HepG2 (cell line): Measurements from ENCODE around the gene GRK5. TPM values are rescaled to one million over a fixed set of nuclear protein-coding genes. Genes with fewer than 3 reads are reported as not detected.

ENCODE experiments used
- ATAC-seq: fragments of 200-7000 bp; cut with Tn5 transposase; 3 replicates; pipeline ENCODE4 v1.9.1; 2020; ENCODE audit warnings: mild to moderate bottlenecking, moderate library complexity
- BruUV-seq: library from RNA; stranded (reverse); fragments of 400-500 nt; replicated peaks from 2 replicates; lab custom pipeline; 2021; lab: Mats Ljungman, UMichigan
- CTCF ChIA-PET: fragments of 300-600 bp; formaldehyde crosslinking; extraction: SDS; loops from one replicate; lab custom pipeline; 2021; ENCODE audit warnings: low total read pairs, inconsistent platforms, low intra/inter-chr PET ratio; lab: Yijun Ruan, JAX
- POLR2A ChIA-PET: fragments of 350-600 bp; sonication (Branson Sonifier 250); formaldehyde crosslinking; loops from one replicate; lab custom pipeline; 2020; ENCODE audit warnings: antibody characterized with exemption, inconsistent platforms; lab: Yijun Ruan, JAX
- DNase-seq: peaks from one replicate; pipeline ENCODE4 v3.0.0-alpha.2; 2015; ENCODE audit warnings: low spot score
- FAIRE-seq: peaks from 3 replicates; lab custom pipeline; 2011; peaks lifted over from hg19 to GRCh38; lab: Jason Lieb, UNC
- H2AFZ ChIP-seq: one replicate; pipeline ENCODE4 v1.6.1; 2011; ENCODE audit warnings: low read length, inconsistent platforms
- H3K27ac ChIP-seq: fragments of 300-600 bp; 3 replicates; pipeline ENCODE4 v1.8.0; 2011; ENCODE audit warnings: mixed run types, mild to moderate bottlenecking, mixed read lengths, low read length, inconsistent platforms; ENCODE audit not compliant: insufficient read depth; ENCODE audit errors: extremely low read length
- H3K27me3 ChIP-seq, 2 experiments: fragments of 200-600 bp in 1 of 2; 2 replicates in 1 of 2; 3 replicates in 1 of 2; pipeline versions ENCODE4 v1.6.0 to v1.8.0; 2011; ENCODE audit warnings: low read length in 2 of 2, mild to moderate bottlenecking in 2 of 2, moderate library complexity in 2 of 2, inconsistent platforms in 1 of 2; ENCODE audit not compliant: insufficient read depth in 2 of 2, control insufficient read depth in 1 of 2
- H3K36me3 ChIP-seq, 2 experiments: fragments of 200-600 bp in 1 of 2; replicated peaks in 1 of 2; 2 replicates in 1 of 2; 3 replicates in 1 of 2; pipeline versions ENCODE4 v1.5.1 to v1.8.0; 2011; ENCODE audit warnings: low read length in 2 of 2, inconsistent platforms in 1 of 2; ENCODE audit not compliant: insufficient read depth in 2 of 2, control insufficient read depth in 1 of 2
- H3K4me1 ChIP-seq: 2 replicates; pipeline ENCODE4 v1.5.1; 2012; ENCODE audit warnings: low read length, inconsistent platforms; ENCODE audit not compliant: insufficient read depth
- H3K4me2 ChIP-seq: 2 replicates; pipeline ENCODE4 v1.6.0; 2011; ENCODE audit warnings: low read depth, low read length, inconsistent platforms
- H3K4me3 ChIP-seq, 3 experiments: fragments of 200-600 bp in 1 of 3; sonication (generic), shearing (Covaris generic) in 1 of 3; replicated peaks in 1 of 3; 2 replicates each; pipeline ENCODE4 v1.5.1; 2011 to 2016; ENCODE audit warnings: low read length in 3 of 3, inconsistent platforms in 2 of 3, low read depth in 2 of 3, mild to moderate bottlenecking in 2 of 3, control low read depth in 1 of 3, mixed read lengths in 1 of 3; ENCODE audit not compliant: insufficient read depth in 1 of 3
- H3K79me2 ChIP-seq: one replicate; pipeline ENCODE4 v1.6.1; 2011; ENCODE audit warnings: low read length, inconsistent platforms; ENCODE audit not compliant: insufficient read depth
- H3K9ac ChIP-seq: 2 replicates; pipeline ENCODE4 v1.6.0; 2011; ENCODE audit warnings: mild to moderate bottlenecking, low read depth, low read length, inconsistent platforms; ENCODE audit not compliant: insufficient read depth
- H3K9me3 ChIP-seq: 2 replicates; pipeline ENCODE4 v1.5.1; 2012; ENCODE audit warnings: mild to moderate bottlenecking, low read length
- H4K20me1 ChIP-seq: 2 replicates; pipeline ENCODE4 v1.6.0; 2011; ENCODE audit warnings: inconsistent platforms, mild to moderate bottlenecking, low read length, moderate library complexity; ENCODE audit not compliant: insufficient read depth
- KMT2A ChIP-seq: sonication (generic); formaldehyde crosslinking; IDR thresholded peaks from 2 replicates; pipeline ENCODE4 v1.4.0; 2020; ENCODE audit warnings: missing genetic modification reagents
- SNRNP70 ChIP-seq: fragments of 200-400 bp; formaldehyde crosslinking; IDR thresholded peaks from 2 replicates; pipeline ENCODE4 v1.6.1; 2017; ENCODE audit warnings: mild to moderate bottlenecking, low read depth, low read length, moderate library complexity
- TRIM24 ChIP-seq: sonication (generic); formaldehyde crosslinking; IDR thresholded peaks from 2 replicates; pipeline ENCODE4 v1.8.0; 2022; ENCODE audit warnings: mild to moderate bottlenecking, missing genetic modification reagents
- ZBTB7B ChIP-seq: sonication (generic); formaldehyde crosslinking; IDR thresholded peaks from 2 replicates; pipeline ENCODE4 v1.4.0; 2020; ENCODE audit warnings: missing genetic modification reagents
- ZFP37 ChIP-seq: sonication (generic); formaldehyde crosslinking; IDR thresholded peaks from 2 replicates; pipeline ENCODE4 v1.4.0; 2020; ENCODE audit warnings: missing genetic modification reagents, borderline replicate concordance
- ZNF264 ChIP-seq: sonication (generic); formaldehyde crosslinking; IDR thresholded peaks from 2 replicates; pipeline ENCODE4 v1.4.0; 2020; ENCODE audit warnings: missing genetic modification reagents
- ZNF317 ChIP-seq: sonication (generic); formaldehyde crosslinking; IDR thresholded peaks from 2 replicates; pipeline ENCODE4 v1.5.0; 2020; ENCODE audit warnings: mild to moderate bottlenecking, missing genetic modification reagents
- WGBS: methylation state at CpG from one replicate; pipeline ENCODE4 v1.1.6; 2017; ENCODE audit warnings: low lambda C conversion rate; 5-methylcytosine and 5-hydroxymethylcytosine counted together
- in situ Hi-C: cut with HindIII; loops from 2 replicates; pipeline ENCODE4 v1.10.0; 2017; ENCODE audit warnings: low pct_unique_long_range_greater_than_20kb; ENCODE audit not compliant: extremely low pct_ligation_motif_present
- intact Hi-C: fragments of 100-400 bp; cut with micrococcal nuclease; formaldehyde crosslinking; loops from one replicate; pipeline ENCODE4 v1.10.0; 2022; ENCODE audit not compliant: unreplicated experiment
- polyA plus RNA-seq, 8 experiments: library from polyadenylated mRNA; depleted of rRNA in 3 of 8; stranded (reverse) in 7 of 8; unstranded in 1 of 8; fragments of >200 nt; fragmentation: Illumina TruSeq in 4 of 8; extraction: Trizol in 4 of 8; gene quantifications; 2 replicates each; pipeline versions ENCODE4 v1.2.1 to v1.2.3, GENCODE V29; 2011 to 2016; ENCODE audit warnings: low read depth in 4 of 8, missing spikeins in 1 of 8, mixed read lengths in 1 of 8; ENCODE audit not compliant: insufficient read depth in 1 of 8
- total RNA-seq, 5 experiments: library from RNA; depleted of rRNA; stranded (reverse); fragments of >200 nt; fragmentation: Illumina TruSeq; extraction: Trizol; gene quantifications; 2 replicates each; pipeline ENCODE4 v1.2.3, GENCODE V29; 2016; ENCODE audit warnings: low read depth in 1 of 5
- TF ChIP-seq, protein P1 (sequence below): sonication (generic); formaldehyde crosslinking; IDR thresholded peaks from 2 replicates; pipeline ENCODE4 v1.4.0; 2020; ENCODE audit warnings: missing genetic modification reagents
- TF ChIP-seq, protein P2 (sequence below): sonication (generic); formaldehyde crosslinking; IDR thresholded peaks from 2 replicates; pipeline ENCODE4 v1.8.1; 2022; ENCODE audit warnings: low read depth, mild to moderate bottlenecking, missing genetic modification reagents
- TF ChIP-seq, protein P3 (sequence below): IDR thresholded peaks from 2 replicates; pipeline ENCODE4 v1.4.0; 2020; ENCODE audit warnings: mild to moderate bottlenecking, missing genetic modification reagents

The GRK5 gene
- total and polyA plus RNA-seq, 2 of the 13 experiments (the other 11 are each of a cell fraction or from before 2014, with no cell fraction given): 10.4 to 12.6 TPM

DNA sequence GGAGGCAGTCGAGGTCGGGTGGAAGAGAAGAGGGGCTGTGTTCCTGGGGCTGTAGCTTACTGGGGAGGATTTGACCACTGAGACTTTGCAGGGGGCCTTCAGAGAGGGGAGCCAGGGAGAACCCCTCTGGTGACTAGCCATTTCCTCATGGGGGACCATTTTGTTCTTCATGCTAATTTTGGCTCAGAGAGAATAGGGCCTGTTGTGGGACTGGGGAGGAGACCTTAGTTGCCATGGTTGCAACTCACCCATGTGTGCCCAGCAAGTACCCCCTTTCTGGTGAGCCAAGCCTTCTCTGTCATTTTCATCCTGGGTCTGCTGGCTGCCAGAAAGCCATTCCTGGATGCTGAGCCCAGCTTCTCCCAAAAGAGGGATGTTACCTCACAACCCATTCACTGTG lies 120.9 kb downstream of the GRK5 start:
- Histone ChIP-seq H3K9ac (no peak overlapping the region), H3K36me3 (peaks cover 2 to 4% of the 10 kb centered on the region in 2 experiments; a peak in 1 of 5 replicates), H3K27me3 (no peaks in the 10 kb centered on the region), H4K20me1 (no peaks in the 10 kb centered on the region), H3K4me3 (no peak overlapping the region), H2AFZ (no peak overlapping the region), H3K9me3 (no peaks in the 10 kb centered on the region), H3K79me2 (peaks cover 12% of the 10 kb centered on the region), H3K27ac (no peak overlapping the region), H3K4me2 (no peak overlapping the region), H3K4me1 (peaks cover 20% of the 10 kb centered on the region)
- in situ Hi-C loops: no loop called here
- intact Hi-C loops: no loop called here
- CTCF ChIA-PET: no interaction called here
- POLR2A ChIA-PET: no interaction called here
- BruUV-seq: no TSS peak
- FAIRE-seq (no peak), DNase-seq (no peak), ATAC-seq (no peak)
- TF ChIP-seq TRIM24 (CRISPR knock-in tag): no peak
- TF ChIP-seq, protein P1, sequence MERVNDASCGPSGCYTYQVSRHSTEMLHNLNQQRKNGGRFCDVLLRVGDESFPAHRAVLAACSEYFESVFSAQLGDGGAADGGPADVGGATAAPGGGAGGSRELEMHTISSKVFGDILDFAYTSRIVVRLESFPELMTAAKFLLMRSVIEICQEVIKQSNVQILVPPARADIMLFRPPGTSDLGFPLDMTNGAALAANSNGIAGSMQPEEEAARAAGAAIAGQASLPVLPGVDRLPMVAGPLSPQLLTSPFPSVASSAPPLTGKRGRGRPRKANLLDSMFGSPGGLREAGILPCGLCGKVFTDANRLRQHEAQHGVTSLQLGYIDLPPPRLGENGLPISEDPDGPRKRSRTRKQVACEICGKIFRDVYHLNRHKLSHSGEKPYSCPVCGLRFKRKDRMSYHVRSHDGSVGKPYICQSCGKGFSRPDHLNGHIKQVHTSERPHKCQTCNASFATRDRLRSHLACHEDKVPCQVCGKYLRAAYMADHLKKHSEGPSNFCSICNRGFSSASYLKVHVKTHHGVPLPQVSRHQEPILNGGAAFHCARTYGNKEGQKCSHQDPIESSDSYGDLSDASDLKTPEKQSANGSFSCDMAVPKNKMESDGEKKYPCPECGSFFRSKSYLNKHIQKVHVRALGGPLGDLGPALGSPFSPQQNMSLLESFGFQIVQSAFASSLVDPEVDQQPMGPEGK: no peak
- 100% methylated on average over 2 of the region's 2 CpGs for WGBS

DNA sequence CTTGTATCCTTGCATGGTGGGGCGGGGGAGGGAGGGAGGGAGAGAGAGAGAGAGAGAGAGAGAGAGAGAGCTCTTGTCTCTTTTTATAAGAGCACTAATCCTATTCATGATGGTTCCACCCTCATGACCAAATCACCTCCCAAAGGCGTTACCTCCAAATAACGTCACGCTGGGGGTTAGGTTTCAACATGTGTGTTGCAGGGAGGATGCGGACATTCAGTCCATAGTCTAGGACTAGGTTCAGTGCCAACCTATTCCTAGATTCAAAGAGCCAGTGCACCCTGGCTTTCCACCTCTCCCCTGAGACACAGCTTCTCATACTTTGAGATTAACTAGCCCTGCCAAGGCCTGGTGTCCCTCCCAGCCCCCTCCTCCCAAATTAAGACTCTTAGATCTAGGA lies 123.0 kb downstream of the GRK5 start:
- ATAC-seq (no peak), DNase-seq (no peak), FAIRE-seq (no peak)
- no peak overlapping the region for H3K9ac ChIP-seq
- POLR2A ChIA-PET: no interaction called here
- H3K4me1 ChIP-seq: no peaks in the 10 kb centered on the region; the same call in 1 of the 2 replicates
- H2AFZ ChIP-seq: no peak overlapping the region
- peaks cover 2 to 9% of the 10 kb centered on the region in 2 experiments; a peak in 1 of 5 replicates for H3K36me3 ChIP-seq
- 100% methylated on average over 5 of the region's 5 CpGs for WGBS
- intact Hi-C loops (no loop called here), in situ Hi-C loops (no loop called here)
- no peaks in the 10 kb centered on the region for H3K79me2 ChIP-seq
- no peaks in the 10 kb centered on the region for H3K27me3 ChIP-seq
- no peak overlapping the region for H3K27ac ChIP-seq
- H4K20me1 ChIP-seq: no peaks in the 10 kb centered on the region
- CTCF ChIA-PET: no interaction called here
- no peak overlapping the region for H3K4me2 ChIP-seq
- no peak overlapping the region for H3K4me3 ChIP-seq
- H3K9me3 ChIP-seq: no peaks in the 10 kb centered on the region
- no TSS peak for BruUV-seq
- TF ChIP-seq ZNF264 (CRISPR knock-in tag) (no peak), ZBTB7B (no peak), KMT2A (CRISPR knock-in tag) (no peak), ZNF317 (CRISPR knock-in tag) (no peak), ZFP37 (CRISPR knock-in tag) (no peak), SNRNP70 (no peak)
- TF ChIP-seq, protein P2, sequence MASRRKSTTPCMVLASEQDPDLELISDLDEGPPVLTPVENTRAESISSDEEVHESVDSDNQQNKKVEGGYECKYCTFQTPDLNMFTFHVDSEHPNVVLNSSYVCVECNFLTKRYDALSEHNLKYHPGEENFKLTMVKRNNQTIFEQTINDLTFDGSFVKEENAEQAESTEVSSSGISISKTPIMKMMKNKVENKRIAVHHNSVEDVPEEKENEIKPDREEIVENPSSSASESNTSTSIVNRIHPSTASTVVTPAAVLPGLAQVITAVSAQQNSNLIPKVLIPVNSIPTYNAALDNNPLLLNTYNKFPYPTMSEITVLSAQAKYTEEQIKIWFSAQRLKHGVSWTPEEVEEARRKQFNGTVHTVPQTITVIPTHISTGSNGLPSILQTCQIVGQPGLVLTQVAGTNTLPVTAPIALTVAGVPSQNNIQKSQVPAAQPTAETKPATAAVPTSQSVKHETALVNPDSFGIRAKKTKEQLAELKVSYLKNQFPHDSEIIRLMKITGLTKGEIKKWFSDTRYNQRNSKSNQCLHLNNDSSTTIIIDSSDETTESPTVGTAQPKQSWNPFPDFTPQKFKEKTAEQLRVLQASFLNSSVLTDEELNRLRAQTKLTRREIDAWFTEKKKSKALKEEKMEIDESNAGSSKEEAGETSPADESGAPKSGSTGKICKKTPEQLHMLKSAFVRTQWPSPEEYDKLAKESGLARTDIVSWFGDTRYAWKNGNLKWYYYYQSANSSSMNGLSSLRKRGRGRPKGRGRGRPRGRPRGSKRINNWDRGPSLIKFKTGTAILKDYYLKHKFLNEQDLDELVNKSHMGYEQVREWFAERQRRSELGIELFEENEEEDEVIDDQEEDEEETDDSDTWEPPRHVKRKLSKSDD (CRISPR knock-in tag): no peak
- TF ChIP-seq, protein P3, sequence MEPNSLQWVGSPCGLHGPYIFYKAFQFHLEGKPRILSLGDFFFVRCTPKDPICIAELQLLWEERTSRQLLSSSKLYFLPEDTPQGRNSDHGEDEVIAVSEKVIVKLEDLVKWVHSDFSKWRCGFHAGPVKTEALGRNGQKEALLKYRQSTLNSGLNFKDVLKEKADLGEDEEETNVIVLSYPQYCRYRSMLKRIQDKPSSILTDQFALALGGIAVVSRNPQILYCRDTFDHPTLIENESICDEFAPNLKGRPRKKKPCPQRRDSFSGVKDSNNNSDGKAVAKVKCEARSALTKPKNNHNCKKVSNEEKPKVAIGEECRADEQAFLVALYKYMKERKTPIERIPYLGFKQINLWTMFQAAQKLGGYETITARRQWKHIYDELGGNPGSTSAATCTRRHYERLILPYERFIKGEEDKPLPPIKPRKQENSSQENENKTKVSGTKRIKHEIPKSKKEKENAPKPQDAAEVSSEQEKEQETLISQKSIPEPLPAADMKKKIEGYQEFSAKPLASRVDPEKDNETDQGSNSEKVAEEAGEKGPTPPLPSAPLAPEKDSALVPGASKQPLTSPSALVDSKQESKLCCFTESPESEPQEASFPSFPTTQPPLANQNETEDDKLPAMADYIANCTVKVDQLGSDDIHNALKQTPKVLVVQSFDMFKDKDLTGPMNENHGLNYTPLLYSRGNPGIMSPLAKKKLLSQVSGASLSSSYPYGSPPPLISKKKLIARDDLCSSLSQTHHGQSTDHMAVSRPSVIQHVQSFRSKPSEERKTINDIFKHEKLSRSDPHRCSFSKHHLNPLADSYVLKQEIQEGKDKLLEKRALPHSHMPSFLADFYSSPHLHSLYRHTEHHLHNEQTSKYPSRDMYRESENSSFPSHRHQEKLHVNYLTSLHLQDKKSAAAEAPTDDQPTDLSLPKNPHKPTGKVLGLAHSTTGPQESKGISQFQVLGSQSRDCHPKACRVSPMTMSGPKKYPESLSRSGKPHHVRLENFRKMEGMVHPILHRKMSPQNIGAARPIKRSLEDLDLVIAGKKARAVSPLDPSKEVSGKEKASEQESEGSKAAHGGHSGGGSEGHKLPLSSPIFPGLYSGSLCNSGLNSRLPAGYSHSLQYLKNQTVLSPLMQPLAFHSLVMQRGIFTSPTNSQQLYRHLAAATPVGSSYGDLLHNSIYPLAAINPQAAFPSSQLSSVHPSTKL (CRISPR knock-in tag): no peak
